Measurements from ENCODE around the gene SYNGR3.

SYNGR3 gene

GRCh38 chr16:1992704-1993317 is 3.0 kb downstream of the SYNGR3 start:
- no peak for DNase-seq

GRCh38 chr16:1993731-1994131 is 4.0 kb downstream of the SYNGR3 start:
- DNase-seq: no peak

GRCh38 chr16:1997494-1998359 is 8.0 kb downstream of the SYNGR3 start:
- DNase-seq: no peak

- peak in 1 of 14 donors; percentile 47 for DNase-seq
Observed at GRCh38 chr16:1998360-1998835, 8.6 kb downstream of the SYNGR3 start.

GRCh38 chr16:1998852-1999801 is 9.4 kb downstream of the SYNGR3 start:
- no peak for DNase-seq

GRCh38 chr16:1999866-2000514 is 10.2 kb downstream of the SYNGR3 start:
- DNase-seq: no peak

- DNase-seq: no peak
Observed at GRCh38 chr16:2001035-2001434, 11.3 kb downstream of the SYNGR3 start.

- DNase-seq: no peak
Observed at GRCh38 chr16:2001456-2002355, 11.9 kb downstream of the SYNGR3 start.

- DNase-seq: no peak
Observed at GRCh38 chr16:2002406-2003230, 12.8 kb downstream of the SYNGR3 start.

- DNase-seq: no peak
Observed at GRCh38 chr16:2003231-2003826, 13.6 kb downstream of the SYNGR3 start.

GRCh38 chr16:2003827-2004641 is 14.3 kb downstream of the SYNGR3 start:
- DNase-seq: peak in 10 of 14 donors; percentile 11 to 77 (median 50)

- no peak for DNase-seq
Observed at GRCh38 chr16:2004795-2005517, 15.2 kb downstream of the SYNGR3 start.

GRCh38 chr16:2005646-2006045 is 15.9 kb downstream of the SYNGR3 start:
- peak in 1 of 14 donors; percentile 63 for DNase-seq

- DNase-seq: no peak
Observed at GRCh38 chr16:2006317-2006716, 16.5 kb downstream of the SYNGR3 start.

GRCh38 chr16:2007081-2007836 is 17.5 kb downstream of the SYNGR3 start:
- no peak for DNase-seq

GRCh38 chr16:2008009-2008526 is 18.3 kb downstream of the SYNGR3 start:
- no peak for DNase-seq

- no peak for DNase-seq
Observed at GRCh38 chr16:2008631-2009163, 18.9 kb downstream of the SYNGR3 start.

Measured in C1 segment of cervical spinal cord (tissue), 14 donors.